B cell (primary cell): ENCODE results near the gene B4GALNT3. TPM values are rescaled to one million over a fixed set of nuclear protein-coding genes. Genes with fewer than 3 reads are reported as not detected.

ENCODE experiments used
- ATAC-seq: fragments of 200-7000 bp; cut with Tn5 transposase; one replicate; pipeline ENCODE4 v1.10.0; 2021; ENCODE audit warnings: low read depth, mild to moderate bottlenecking, moderate number of reproducible peaks, moderate library complexity
- CTCF ChIA-PET: fragments of 350-600 bp; sonication (Branson Sonifier 250); formaldehyde crosslinking; loops from one replicate; lab custom pipeline; 2021; ENCODE audit warnings: antibody characterized with exemption, inconsistent platforms; lab: Charles Lee
- POLR2A ChIA-PET: fragments of 350-600 bp; sonication (Branson Sonifier 250); formaldehyde crosslinking; loops from one replicate; lab custom pipeline; 2021; ENCODE audit warnings: antibody characterized with exemption; lab: Charles Lee
- DNase-seq: peaks from one replicate; pipeline ENCODE4 v3.0.0; 2013
- H2AFZ ChIP-seq: 2 replicates; pipeline ENCODE4 v1.6.1; 2012; ENCODE audit warnings: mild to moderate bottlenecking, low read depth, low read length; ENCODE audit not compliant: insufficient read depth, poor library complexity, severe bottlenecking
- H3K27ac ChIP-seq, 2 donors: 1 replicate in 1 of 2; 2 replicates in 1 of 2; pipeline ENCODE4 v1.5.1; 2012 to 2013; ENCODE audit warnings: low read length in 2 of 2, mild to moderate bottlenecking in 2 of 2, moderate library complexity in 1 of 2
- H3K27me3 ChIP-seq, 4 experiments: fragments of 200-600 bp in 1 of 4; sonication (generic) in 1 of 4; replicated peaks in 1 of 4; 1 replicate in 2 of 4; 2 replicates in 2 of 4; pipeline versions ENCODE4 v1.6.1 to v1.7.0; 2013 to 2016; ENCODE audit warnings: low read length in 3 of 4, mild to moderate bottlenecking in 2 of 4, mixed read lengths in 1 of 4, moderate library complexity in 1 of 4; ENCODE audit not compliant: insufficient read depth in 4 of 4, control insufficient read depth in 3 of 4; ENCODE audit errors: control extremely low read depth in 1 of 4
- H3K36me3 ChIP-seq, 2 experiments: replicated peaks in 1 of 2; 1 replicate in 1 of 2; 2 replicates in 1 of 2; pipeline versions ENCODE4 v1.6.1 to v1.7.1; 2013; ENCODE audit warnings: low read length in 1 of 2; ENCODE audit not compliant: insufficient read depth in 2 of 2, control insufficient read depth in 1 of 2; ENCODE audit errors: control extremely low read depth in 1 of 2, extremely low read depth in 1 of 2
- H3K4me1 ChIP-seq, 2 donors: fragments of 200-600 bp in 1 of 2; sonication (generic) in 1 of 2; 1 replicate in 1 of 2; 2 replicates in 1 of 2; pipeline versions ENCODE4 v1.5.1 to v1.6.1; 2013 to 2017; ENCODE audit warnings: low read length in 2 of 2; ENCODE audit not compliant: control insufficient read depth in 2 of 2, insufficient read depth in 2 of 2
- H3K4me2 ChIP-seq: replicated peaks from 2 replicates; pipeline ENCODE3; 2012; ENCODE audit warnings: mild to moderate bottlenecking, low read depth, low read length; ENCODE audit not compliant: poor library complexity, severe bottlenecking
- H3K4me3 ChIP-seq, 5 experiments: fragments of 200-600 bp in 1 of 5; sonication (generic) in 1 of 5; 1 replicate in 3 of 5; 2 replicates in 2 of 5; pipeline versions ENCODE4 v1.5.1 to v1.7.0; 2011 to 2016; ENCODE audit warnings: low read length in 4 of 5, mild to moderate bottlenecking in 4 of 5, low read depth in 2 of 5, control low read depth in 1 of 5, moderate library complexity in 1 of 5; ENCODE audit not compliant: insufficient read depth in 1 of 5; ENCODE audit errors: control extremely low read depth in 1 of 5, extremely low read depth in 1 of 5
- H3K79me2 ChIP-seq: fragments of 200-600 bp; sonication (generic); one replicate; pipeline ENCODE4 v1.6.0; 2016; ENCODE audit warnings: low read length; ENCODE audit not compliant: control insufficient read depth, insufficient read depth
- H3K9ac ChIP-seq: fragments of 200-600 bp; sonication (generic); 2 replicates; pipeline ENCODE4 v1.6.1; 2017; ENCODE audit warnings: mild to moderate bottlenecking, low read length, moderate library complexity
- H3K9me3 ChIP-seq, 3 donors: one replicate each; pipeline versions ENCODE4 v1.6.1 to v1.7.1; 2013; ENCODE audit warnings: low read length in 2 of 3; ENCODE audit not compliant: control insufficient read depth in 2 of 3, insufficient read depth in 1 of 3; ENCODE audit errors: control extremely low read depth in 1 of 3
- H4K20me1 ChIP-seq: 2 replicates; pipeline ENCODE4 v1.6.0; 2012; ENCODE audit warnings: mild to moderate bottlenecking, low read length; ENCODE audit not compliant: insufficient read depth, control insufficient read depth, poor library complexity, severe bottlenecking
- H3K27ac Mint-ChIP-seq: one replicate; pipeline ENCODE4 v1.8.0; 2021; ENCODE audit warnings: mixed read lengths
- H3K27me3 Mint-ChIP-seq: one replicate; pipeline ENCODE4 v1.8.0; 2021; ENCODE audit warnings: mixed read lengths
- H3K4me1 Mint-ChIP-seq: one replicate; pipeline ENCODE4 v1.8.0; 2021; ENCODE audit warnings: mixed read lengths
- H3K4me3 Mint-ChIP-seq: one replicate; pipeline ENCODE4 v1.8.0; 2021; ENCODE audit warnings: mixed read lengths
- H3K9me3 Mint-ChIP-seq: one replicate; pipeline ENCODE4 v1.8.0; 2022; ENCODE audit warnings: mixed read lengths; ENCODE audit not compliant: insufficient read depth
- CTCF ChIP-seq: fragments of 200-600 bp; IDR thresholded peaks from one replicate; pipeline ENCODE4 v1.8.0; 2022; ENCODE audit warnings: antibody characterized with exemption, mild to moderate bottlenecking
- EZH2 ChIP-seq: IDR thresholded peaks from 2 replicates; pipeline ENCODE4 v1.6.1; 2012; ENCODE audit warnings: borderline replicate concordance, low read depth, mild to moderate bottlenecking, moderate library complexity, low read length; ENCODE audit not compliant: insufficient read depth, poor library complexity, severe bottlenecking
- WGBS: methylation state at CpG from one replicate; pipeline ENCODE4 v1.1.5; 2013; ENCODE audit warnings: missing lambda C conversion rate; ENCODE audit not compliant: insufficient coverage; 5-methylcytosine and 5-hydroxymethylcytosine counted together
- intact Hi-C: fragments of 100-400 bp; cut with micrococcal nuclease; formaldehyde crosslinking; loops from one replicate; pipeline ENCODE4 v1.10.0; 2022
- polyA plus RNA-seq: library from polyadenylated mRNA; depleted of rRNA; stranded (reverse); fragments of >200 nt; gene quantifications from 2 replicates; pipeline ENCODE4 v1.2.3, GENCODE V29; 2012
- total RNA-seq, 2 donors: library from RNA; stranded (reverse); fragments of 120-200 nt in 1 of 2; gene quantifications; 1 replicate in 1 of 2; 2 replicates in 1 of 2; pipeline versions ENCODE4 v1.2.3 to v1.2.4, GENCODE V29; 2013 to 2022

B4GALNT3 gene
- total and polyA plus RNA-seq, 2 donors (not counting 1 experiment from before 2014, with no cell fraction given) = 0.25 TPM; not detected in 1

GRCh38 chr12:546920-547845 lies 87.4 kb downstream of the B4GALNT3 start:
- Histone ChIP-seq H3K4me1 (peaks cover 8 to 10% of the 10 kb centered on the region in 2 donors), H3K9me3 (peaks cover 0 to 7% (median 0%) of the 10 kb centered on the region in 3 donors), H3K9ac (no peak overlapping the region), H3K36me3 (no peaks in the 10 kb centered on the region), H4K20me1 (no peaks in the 10 kb centered on the region), H3K27ac (no peak overlapping the region), H3K27me3 (peaks cover 0 to 34% (median 3%) of the 10 kb centered on the region in 4 experiments), H3K79me2 (no peaks in the 10 kb centered on the region), H3K4me2 (peak overlapping the region; percentile 44), H2AFZ (peak overlapping the region; percentile 54), H3K4me3 (no peak overlapping the region)
- intact Hi-C loops = loop anchor here (1.0 kb wide), 1 partner anchor 105 kb away; no protein-coding TSS in a partner anchor
- WGBS = 29% methylated on average over 36 of the region's 44 CpGs
- Mint-ChIP-seq H3K27me3 (peaks cover 38% of the 10 kb centered on the region), H3K27ac (no peak overlapping the region), H3K4me1 (peaks cover 3% of the 10 kb centered on the region), H3K4me3 (no peak overlapping the region), H3K9me3 (no peaks in the 10 kb centered on the region)
- ChIA-PET CTCF (interaction anchor here (0.7 to 1.2 kb wide), 4 partner anchors 12 to 105 kb away, joined by 3 to 4 read pairs (median 3); no protein-coding TSS in a partner anchor), POLR2A (no interaction called here)
- peak; percentile 95 for TF ChIP-seq CTCF
- no peak for TF ChIP-seq EZH2
- DNase-seq = peak; percentile 68
- ATAC-seq = peak; percentile 62
